Heart left ventricle (tissue), 16 donors: ENCODE data around the gene CMIP. TPM values are rescaled to one million over a fixed set of nuclear protein-coding genes. Genes with fewer than 3 reads are reported as not detected.

Experiments
- ATAC-seq, 4 donors: fragments of 200-7000 bp; cut with Tn5 transposase; one replicate each; pipeline ENCODE4 v1.9.1; 2020 to 2022; ENCODE audit warnings: moderate library complexity in 4 of 4, mild to moderate bottlenecking in 3 of 4, moderate number of reproducible peaks in 1 of 4
- DNase-seq, 5 donors: peaks; one replicate each; pipeline ENCODE4 v3.0.0-alpha.2; 2020
- H3K27ac ChIP-seq, 12 donors: fragments of 200-600 bp; sonication (generic) in 4 of 12; one replicate each; pipeline versions ENCODE4 v1.5.0 to v1.8.0; 2016 to 2022; ENCODE audit warnings: mild to moderate bottlenecking in 2 of 12
- H3K27me3 ChIP-seq, 9 donors: fragments of 200-600 bp; sonication (generic) in 2 of 9; one replicate each; pipeline versions ENCODE4 v1.5.1 to v1.8.0; 2016 to 2022; ENCODE audit warnings: mild to moderate bottlenecking in 3 of 9
- H3K36me3 ChIP-seq, 9 donors: fragments of 200-600 bp; sonication (generic) in 2 of 9; one replicate each; pipeline versions ENCODE4 v1.5.0 to v1.8.0; 2018 to 2022; ENCODE audit warnings: mild to moderate bottlenecking in 2 of 9
- H3K4me1 ChIP-seq, 12 donors: fragments of 200-600 bp; sonication (generic) in 4 of 12; one replicate each; pipeline versions ENCODE4 v1.5.0 to v1.8.0; 2016 to 2022; ENCODE audit warnings: mild to moderate bottlenecking in 3 of 12
- H3K4me3 ChIP-seq, 12 donors: fragments of 200-600 bp; sonication (generic) in 4 of 12; one replicate each; pipeline versions ENCODE4 v1.5.0 to v1.8.0; 2017 to 2022; ENCODE audit warnings: mild to moderate bottlenecking in 9 of 12, moderate library complexity in 4 of 12
- H3K9me3 ChIP-seq, 12 donors: fragments of 200-600 bp; sonication (generic) in 4 of 12; one replicate each; pipeline versions ENCODE4 v1.5.0 to v1.8.0; 2016 to 2022; ENCODE audit warnings: mild to moderate bottlenecking in 1 of 12
- CTCF ChIP-seq, 12 donors: fragments of 200-600 bp; sonication (generic) in 4 of 12; IDR thresholded peaks; one replicate each; pipeline versions ENCODE4 v1.5.0 to v1.8.0; 2018 to 2022; ENCODE audit warnings: antibody characterized with exemption in 12 of 12, mild to moderate bottlenecking in 5 of 12
- POLR2A ChIP-seq, 2 donors: fragments of 450-650 bp; IDR thresholded peaks; one replicate each; pipeline ENCODE4 v1.6.1; 2017; ENCODE audit warnings: antibody characterized with exemption in 2 of 2, mild to moderate bottlenecking in 2 of 2, moderate library complexity in 2 of 2
- WGBS, 4 donors: extraction: QIAGEN DNeasy Blood & Tissue Kit in 2 of 4; methylation state at CpG; one replicate each; pipeline versions ENCODE4 v1.1.5 to v1.1.7; 2013 to 2018; 5-methylcytosine and 5-hydroxymethylcytosine counted together
- intact Hi-C, 10 donors: fragments of 100-400 bp; cut with DNase I; formaldehyde crosslinking; loops; one replicate each; pipeline versions ENCODE4 v1.11.1 to v1.14.2; 2022
- polyA plus RNA-seq, 2 donors: library from polyadenylated mRNA; stranded (reverse); fragments of 200-250 nt; gene quantifications; one replicate each; pipeline ENCODE4 v1.2.3, GENCODE V29; 2013
- total RNA-seq, 9 donors: library from RNA; depleted of rRNA in 2 of 9; stranded (reverse); fragments of >200 nt in 2 of 9; fragmentation: NEBNext Ultra II Directional in 3 of 9; extraction: Animal tissue kit (Norgen Biotek cat#: 25700) in 3 of 9; gene quantifications; one replicate each; pipeline versions ENCODE4 v1.1.0 to v1.2.4, GENCODE V29; 2016 to 2023
- donor health status: ischemic (EF 13 %, LVEDD 7.1; RV severe dilation, severe dysfunction).
- donor health status: healthy with polysubstance abuse.
- donor health status: DM: no; HTN: yes; CAD: no.
- donor health status: DM: no; HTN: no; CAD: no.
- donor health status: ischemic (EF 25% LVEDD 6.9; RV normal size, moderate dysfunction).
- donor health status: ischemic (EF 25% LVEDD 5.7; RV mildly dilated, moderate dysfunction).
- donor health status: healthy.
- donor health status: DM: yes; HTN: yes; CAD: no.
- donor health status: ischemic (EF 35%, LVEDD 5.7; RV mildly dilated, moderate dysfunction).
- donor health status: nonischemic (EF 11% LVEDD 7.7; RV severe dilation, severe dysfunction).
- donor health status: DM: yes; HTN: yes; CAD: no.
- donor health status: PGD.
- donor health status: ischemic (EF 29% LVEDD 5.4; RV normal size, mild dysfunction).
- donor health status: nonischemic (EF 23%, LVEDD 6.1; RV moderate dilation, normal function).

The CMIP gene
- total and polyA plus RNA-seq, 11 donors = 4.1 to 48.8 (median 10.6) TPM

- Histone ChIP-seq H3K9me3 (no peaks in the 10 kb centered on the region), H3K27me3 (no peaks in the 10 kb centered on the region), H3K27ac (peak overlapping the region in 2 of 12 donors; percentile 1 to 83), H3K36me3 (no peaks in the 10 kb centered on the region), H3K4me3 (no peak overlapping the region), H3K4me1 (peaks cover 0 to 33% (median 3%) of the 10 kb centered on the region in 12 donors)
- WGBS, 4 donors = 79 to 83% (median 81%) methylated on average over 11 of the region's 11 CpGs
- TF ChIP-seq POLR2A (IDR thresholded peaks at IDR 0.05) = no peak
- TF ChIP-seq CTCF (IDR thresholded peaks at IDR 0.05) = no peak
- ATAC-seq (no peak), DNase-seq (peak in 1 of 5 donors; percentile 27)
- intact Hi-C loops = loop anchor here in 1 of 10 donors (5.0 kb wide), 1 partner anchor 74 kb away; no protein-coding TSS in a partner anchor
Observed at GRCh38 chr16:81633147-81633619, 188.6 kb downstream of the CMIP start.

GRCh38 chr16:81633680-81634379, 189.2 kb downstream of the CMIP start:
- TF ChIP-seq CTCF (IDR thresholded peaks at IDR 0.05) = no peak
- TF ChIP-seq POLR2A (IDR thresholded peaks at IDR 0.05) = no peak
- Histone ChIP-seq H3K4me3 (no peak overlapping the region), H3K4me1 (peaks cover 0 to 33% (median 5%) of the 10 kb centered on the region in 12 donors), H3K36me3 (no peaks in the 10 kb centered on the region), H3K9me3 (no peaks in the 10 kb centered on the region), H3K27me3 (no peaks in the 10 kb centered on the region), H3K27ac (peak overlapping the region in 1 of 12 donors; percentile 83)
- DNase-seq (peak in 1 of 5 donors; percentile 35), ATAC-seq (no peak)
- intact Hi-C loops = loop anchor here in 1 of 10 donors (5.0 kb wide), 1 partner anchor 73 kb away; no protein-coding TSS in a partner anchor
- 84 to 85% (median 84%) methylated on average over 8 of the region's 8 CpGs for WGBS, 4 donors

GRCh38 chr16:81634380-81635062, 189.9 kb downstream of the CMIP start:
- no peak overlapping the region for H3K4me3 ChIP-seq
- DNase-seq = peak in 1 of 5 donors; percentile 11
- TF ChIP-seq CTCF (IDR thresholded peaks at IDR 0.05) = no peak
- TF ChIP-seq POLR2A (IDR thresholded peaks at IDR 0.05) = no peak
- H3K36me3 ChIP-seq = no peaks in the 10 kb centered on the region
- H3K4me1 ChIP-seq = peaks cover 0 to 33% (median 5%) of the 10 kb centered on the region in 12 donors
- whole genome bisulfite sequencing, 4 donors = 58 to 70% (median 69%) methylated on average over 13 of the region's 13 CpGs
- intact Hi-C loops = loop anchor here in 2 of 10 donors (5.0 kb wide), 2 partner anchors 73 to 232 kb away; no protein-coding TSS in a partner anchor
- no peak overlapping the region for H3K27ac ChIP-seq
- ATAC-seq = peak in 1 of 4 donors; percentile 40
- H3K27me3 ChIP-seq = no peaks in the 10 kb centered on the region
- H3K9me3 ChIP-seq = no peaks in the 10 kb centered on the region
